NCI-H1105 treated with DMSO at 0.1 percent for 48 hours (cell line): ENCODE results near the gene LAMC3.

Experiments used
- DNase-seq: peaks from one replicate; lab custom pipeline; 2025; lab: John Stamatoyannopoulos, UW

LAMC3 gene

GRCh38 chr9:131045300-131046092 is 36.5 kb downstream of the LAMC3 start:
- no peak for DNase-seq

GRCh38 chr9:131046093-131046380 is 37.1 kb downstream of the LAMC3 start:
- no peak for DNase-seq

- DNase-seq = peak; percentile 32
These were observed 37.7 kb downstream of the LAMC3 start for GRCh38 chr9:131046581-131047202.

- DNase-seq = no peak
These were observed 39.4 kb downstream of the LAMC3 start for GRCh38 chr9:131048332-131048731.

- DNase-seq = no peak
These were observed 39.8 kb downstream of the LAMC3 start for GRCh38 chr9:131048820-131049219.

- no peak for DNase-seq
These were observed 41.1 kb downstream of the LAMC3 start for GRCh38 chr9:131049829-131050715.

GRCh38 chr9:131050831-131051230 is 41.9 kb downstream of the LAMC3 start:
- DNase-seq = no peak

- DNase-seq = no peak
These were observed 42.9 kb downstream of the LAMC3 start for GRCh38 chr9:131051592-131052517.

GRCh38 chr9:131053896-131054295 is 44.9 kb downstream of the LAMC3 start:
- no peak for DNase-seq

- DNase-seq = no peak
These were observed 48.0 kb downstream of the LAMC3 start for GRCh38 chr9:131056781-131057506.

GRCh38 chr9:131060900-131061630 is 52.1 kb downstream of the LAMC3 start:
- no peak for DNase-seq

- DNase-seq = no peak
These were observed 54.0 kb downstream of the LAMC3 start for GRCh38 chr9:131062969-131063368.

- DNase-seq = no peak
These were observed 56.6 kb downstream of the LAMC3 start for GRCh38 chr9:131065599-131065998.

GRCh38 chr9:131067625-131068024 is 58.7 kb downstream of the LAMC3 start:
- DNase-seq = no peak

- DNase-seq = no peak
These were observed 59.3 kb downstream of the LAMC3 start for GRCh38 chr9:131068076-131068816.

- no peak for DNase-seq
These were observed 60.7 kb downstream of the LAMC3 start for GRCh38 chr9:131069699-131070098.

GRCh38 chr9:131072107-131072870 is 63.3 kb downstream of the LAMC3 start:
- no peak for DNase-seq

GRCh38 chr9:131072871-131073237 is 63.9 kb downstream of the LAMC3 start:
- DNase-seq = no peak
